ENCODE results near the gene C5orf22.

DNA sequence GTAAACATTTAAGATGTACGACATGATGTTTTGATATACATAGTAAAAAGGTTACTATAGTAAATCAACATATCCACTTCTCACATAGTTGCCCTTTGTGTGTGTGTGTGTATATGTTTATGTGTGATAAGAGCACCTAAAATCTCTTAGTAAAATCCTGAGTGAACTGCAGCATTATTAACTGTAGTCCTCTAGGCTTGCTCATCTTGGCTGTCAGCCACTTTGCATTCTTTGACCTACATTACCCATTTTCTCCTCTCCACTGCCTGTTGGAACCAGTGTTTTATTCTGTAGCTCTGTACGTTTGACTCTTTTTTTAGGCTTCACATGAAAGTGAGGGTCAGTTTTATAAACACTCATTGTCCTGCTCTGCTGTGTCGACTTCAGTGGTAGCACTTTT lies 24.4 kb downstream of the C5orf22 start:
- TF ChIP-seq, protein P1, sequence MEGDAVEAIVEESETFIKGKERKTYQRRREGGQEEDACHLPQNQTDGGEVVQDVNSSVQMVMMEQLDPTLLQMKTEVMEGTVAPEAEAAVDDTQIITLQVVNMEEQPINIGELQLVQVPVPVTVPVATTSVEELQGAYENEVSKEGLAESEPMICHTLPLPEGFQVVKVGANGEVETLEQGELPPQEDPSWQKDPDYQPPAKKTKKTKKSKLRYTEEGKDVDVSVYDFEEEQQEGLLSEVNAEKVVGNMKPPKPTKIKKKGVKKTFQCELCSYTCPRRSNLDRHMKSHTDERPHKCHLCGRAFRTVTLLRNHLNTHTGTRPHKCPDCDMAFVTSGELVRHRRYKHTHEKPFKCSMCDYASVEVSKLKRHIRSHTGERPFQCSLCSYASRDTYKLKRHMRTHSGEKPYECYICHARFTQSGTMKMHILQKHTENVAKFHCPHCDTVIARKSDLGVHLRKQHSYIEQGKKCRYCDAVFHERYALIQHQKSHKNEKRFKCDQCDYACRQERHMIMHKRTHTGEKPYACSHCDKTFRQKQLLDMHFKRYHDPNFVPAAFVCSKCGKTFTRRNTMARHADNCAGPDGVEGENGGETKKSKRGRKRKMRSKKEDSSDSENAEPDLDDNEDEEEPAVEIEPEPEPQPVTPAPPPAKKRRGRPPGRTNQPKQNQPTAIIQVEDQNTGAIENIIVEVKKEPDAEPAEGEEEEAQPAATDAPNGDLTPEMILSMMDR (IDR thresholded peaks at IDR 0.05) = no peak
- TF ChIP-seq POLR2A (IDR thresholded peaks at IDR 0.05) (no peak), EP300 (IDR thresholded peaks at IDR 0.05) (no peak)
